Activated CD8-positive, alpha-beta memory T cell treated with anti-CD3 and anti-CD28 coated beads for 1 hour (primary cell): ENCODE data around the gene PLPP4.
"Not testable (repeated sequence)": the region's sequence is repeated elsewhere in the genome, so short reads cannot be mapped to it uniquely, and the experiment has no call there.

Source experiments
- DNase-seq, 2 donors: peaks; one replicate each; pipeline ENCODE4 v3.0.0-alpha.2; 2020; ENCODE audit warnings: low read depth in 1 of 2; ENCODE audit errors: extremely low read depth in 1 of 2

PLPP4 gene

GRCh38 chr10:120485946-120486345, 28.9 kb downstream of the PLPP4 start:
- no peak for DNase-seq

GRCh38 chr10:120486671-120487205, 29.7 kb downstream of the PLPP4 start:
- DNase-seq, result no peak

- DNase-seq, result no peak
Observed at GRCh38 chr10:120490288-120490687, 33.3 kb downstream of the PLPP4 start.

GRCh38 chr10:120492346-120492745, 35.3 kb downstream of the PLPP4 start:
- DNase-seq, result no peak

GRCh38 chr10:120493411-120494312, 36.6 kb downstream of the PLPP4 start:
- no peak for DNase-seq

- DNase-seq, result no peak
Observed at GRCh38 chr10:120494313-120494710, 37.3 kb downstream of the PLPP4 start.

GRCh38 chr10:120495226-120496009, 38.4 kb downstream of the PLPP4 start:
- DNase-seq, result no peak

- DNase-seq, result no peak
Observed at GRCh38 chr10:120499883-120500282, 42.9 kb downstream of the PLPP4 start.

GRCh38 chr10:120503689-120504088, 46.7 kb downstream of the PLPP4 start:
- no peak for DNase-seq

- not testable (repeated sequence) for DNase-seq
Observed at GRCh38 chr10:120504227-120504626, 47.2 kb downstream of the PLPP4 start.

GRCh38 chr10:120505056-120505455, 48.0 kb downstream of the PLPP4 start:
- no peak for DNase-seq

- DNase-seq, result no peak
Observed at GRCh38 chr10:120505866-120506265, 48.8 kb downstream of the PLPP4 start.

- DNase-seq, result no peak
Observed at GRCh38 chr10:120506674-120507073, 49.6 kb downstream of the PLPP4 start.

- DNase-seq, result no peak
Observed at GRCh38 chr10:120507175-120507574, 50.1 kb downstream of the PLPP4 start.

GRCh38 chr10:120507651-120508050, 50.6 kb downstream of the PLPP4 start:
- DNase-seq, result no peak

- no peak for DNase-seq
Observed at GRCh38 chr10:120508393-120508792, 51.4 kb downstream of the PLPP4 start.

GRCh38 chr10:120508966-120509365, 51.9 kb downstream of the PLPP4 start:
- DNase-seq, result no peak

GRCh38 chr10:120511165-120511564, 54.1 kb downstream of the PLPP4 start:
- DNase-seq, result no peak

- no peak for DNase-seq
Observed at GRCh38 chr10:120513307-120513796, 56.3 kb downstream of the PLPP4 start.

- DNase-seq, result no peak
Observed at GRCh38 chr10:120514035-120514620, 57.1 kb downstream of the PLPP4 start.

- no peak for DNase-seq
Observed at GRCh38 chr10:120514959-120515358, 57.9 kb downstream of the PLPP4 start.
